ENCODE measurements around the gene MRPS14. TPM values are rescaled to one million over a fixed set of nuclear protein-coding genes. Genes with fewer than 3 reads are reported as not detected.

Gene MRPS14
- total RNA-seq, 1 experiment from 2014 or later, result 38.1 TPM

- BruUV-seq (replicated peaks), result no TSS peak
- CTCF ChIA-PET, result no interaction called here
- no peaks in the 10 kb centered on the region for H3K9me3 ChIP-seq
- POLR2A ChIA-PET, result no interaction called here
- no peak overlapping the region for H3K4me3 ChIP-seq (ENCODE audit: low read depth, low read length)
- Mint-ChIP-seq H3K36me3 (ENCODE audit: insufficient read depth, unreplicated experiment) (no peaks in the 10 kb centered on the region), H3K9me3 (ENCODE audit: unreplicated experiment) (no peaks in the 10 kb centered on the region), H3K27me3 (ENCODE audit: insufficient read depth, unreplicated experiment) (no peaks in the 10 kb centered on the region), H3K27ac (ENCODE audit: unreplicated experiment) (no peak overlapping the region), H3K4me1 (ENCODE audit: low read depth, unreplicated experiment) (peaks cover 20% of the 10 kb centered on the region), H3K4me3 (ENCODE audit: unreplicated experiment) (no peak overlapping the region)
- H3K27me3 ChIP-seq (replicated peaks; ENCODE audit: control insufficient read depth, insufficient read depth, low read length), result no peaks in the 10 kb centered on the region
- TF ChIP-seq CTCF (IDR thresholded peaks at IDR 0.05; ENCODE audit: insufficient read depth in 1 of 2, low read depth in 1 of 2, low read length in 1 of 2, severe bottlenecking in 1 of 2, unreplicated experiment in 1 of 2), result no peak
- H3K4me1 ChIP-seq, result peaks cover 23% of the 10 kb centered on the region
- DNase-seq, result no peak
- no peaks in the 10 kb centered on the region for H3K36me3 ChIP-seq (ENCODE audit: control insufficient read depth, insufficient read depth, low read length)
- intact Hi-C loops (cut with micrococcal nuclease; ENCODE audit: unreplicated experiment), result no loop called here
Observed at GRCh38 chr1:174969977-174970376, 53.2 kb downstream of the MRPS14 start.

GRCh38 chr1:174968750-174969244, 54.4 kb downstream of the MRPS14 start:
- BruUV-seq (replicated peaks), result no TSS peak
- intact Hi-C loops (cut with micrococcal nuclease; ENCODE audit: unreplicated experiment), result no loop called here
- Histone ChIP-seq H3K9me3 (no peaks in the 10 kb centered on the region), H3K27me3 (replicated peaks; ENCODE audit: control insufficient read depth, insufficient read depth, low read length) (no peaks in the 10 kb centered on the region), H3K4me3 (ENCODE audit: low read depth, low read length) (no peak overlapping the region), H3K4me1 (peaks cover 33% of the 10 kb centered on the region), H3K36me3 (ENCODE audit: control insufficient read depth, insufficient read depth, low read length) (no peaks in the 10 kb centered on the region)
- no peak for TF ChIP-seq CTCF (IDR thresholded peaks at IDR 0.05; ENCODE audit: insufficient read depth in 1 of 2, low read depth in 1 of 2, low read length in 1 of 2, severe bottlenecking in 1 of 2, unreplicated experiment in 1 of 2)
- Mint-ChIP-seq H3K4me3 (ENCODE audit: unreplicated experiment) (no peak overlapping the region), H3K27me3 (ENCODE audit: insufficient read depth, unreplicated experiment) (no peaks in the 10 kb centered on the region), H3K36me3 (ENCODE audit: insufficient read depth, unreplicated experiment) (no peaks in the 10 kb centered on the region), H3K9me3 (ENCODE audit: unreplicated experiment) (no peaks in the 10 kb centered on the region), H3K27ac (ENCODE audit: unreplicated experiment) (no peak overlapping the region), H3K4me1 (ENCODE audit: low read depth, unreplicated experiment) (peaks cover 30% of the 10 kb centered on the region)
- no peak for DNase-seq
- ChIA-PET CTCF (no interaction called here), POLR2A (no interaction called here)

GRCh38 chr1:174967845-174968705, 55.1 kb downstream of the MRPS14 start:
- H3K27me3 Mint-ChIP-seq (ENCODE audit: insufficient read depth, unreplicated experiment), result no peaks in the 10 kb centered on the region
- H3K4me1 Mint-ChIP-seq (ENCODE audit: low read depth, unreplicated experiment), result peaks cover 30% of the 10 kb centered on the region
- no peaks in the 10 kb centered on the region for H3K27me3 ChIP-seq (replicated peaks; ENCODE audit: control insufficient read depth, insufficient read depth, low read length)
- no peak for TF ChIP-seq CTCF (IDR thresholded peaks at IDR 0.05; ENCODE audit: insufficient read depth in 1 of 2, low read depth in 1 of 2, low read length in 1 of 2, severe bottlenecking in 1 of 2, unreplicated experiment in 1 of 2)
- CTCF ChIA-PET, result no interaction called here
- H3K9me3 ChIP-seq, result no peaks in the 10 kb centered on the region
- no peak for DNase-seq
- H3K27ac Mint-ChIP-seq (ENCODE audit: unreplicated experiment), result no peak overlapping the region
- POLR2A ChIA-PET, result no interaction called here
- intact Hi-C loops (cut with micrococcal nuclease; ENCODE audit: unreplicated experiment), result no loop called here
- H3K36me3 ChIP-seq (ENCODE audit: control insufficient read depth, insufficient read depth, low read length), result no peaks in the 10 kb centered on the region
- no TSS peak for BruUV-seq (replicated peaks)
- H3K9me3 Mint-ChIP-seq (ENCODE audit: unreplicated experiment), result no peaks in the 10 kb centered on the region
- H3K4me3 Mint-ChIP-seq (ENCODE audit: unreplicated experiment), result no peak overlapping the region
- H3K4me1 ChIP-seq, result peaks cover 33% of the 10 kb centered on the region
- H3K4me3 ChIP-seq (ENCODE audit: low read depth, low read length), result no peak overlapping the region
- no peaks in the 10 kb centered on the region for H3K36me3 Mint-ChIP-seq (ENCODE audit: insufficient read depth, unreplicated experiment)

All from Caco-2 (cell line).